Measurements from ENCODE around the gene TMEM154. TPM values are rescaled to one million over a fixed set of nuclear protein-coding genes. Genes with fewer than 3 reads are reported as not detected.

The TMEM154 gene
- total RNA-seq, 1 donor from 2014 or later, result 19.6 TPM

- no peak overlapping the region for H3K4me3 ChIP-seq
- no peak overlapping the region for H3K27ac ChIP-seq
- no peaks in the 10 kb centered on the region for H3K36me3 ChIP-seq
- ATAC-seq (no peak), DNase-seq (no peak)
- H3K27me3 ChIP-seq (ENCODE audit: low read depth), result no peaks in the 10 kb centered on the region
- H3K4me1 ChIP-seq, result no peaks in the 10 kb centered on the region
- H3K9me3 ChIP-seq, result no peaks in the 10 kb centered on the region
- TF ChIP-seq CTCF (IDR thresholded peaks at IDR 0.05), result no peak
- intact Hi-C loops (cut with DNase I), result no loop called here
Observed at GRCh38 chr4:152575533-152575932, 104.3 kb downstream of the TMEM154 start.

GRCh38 chr4:152573861-152574260 is 105.9 kb downstream of the TMEM154 start:
- intact Hi-C loops (cut with DNase I), result no loop called here
- H3K9me3 ChIP-seq, result no peaks in the 10 kb centered on the region
- no peaks in the 10 kb centered on the region for H3K36me3 ChIP-seq
- ATAC-seq, result no peak
- DNase-seq, result no peak
- H3K27me3 ChIP-seq (ENCODE audit: low read depth), result no peaks in the 10 kb centered on the region
- H3K4me3 ChIP-seq, result no peak overlapping the region
- H3K4me1 ChIP-seq, result no peaks in the 10 kb centered on the region
- no peak for TF ChIP-seq CTCF (IDR thresholded peaks at IDR 0.05)
- H3K27ac ChIP-seq, result no peak overlapping the region

- Histone ChIP-seq H3K9me3 (no peaks in the 10 kb centered on the region), H3K27me3 (ENCODE audit: low read depth) (no peaks in the 10 kb centered on the region), H3K36me3 (no peaks in the 10 kb centered on the region), H3K27ac (no peak overlapping the region), H3K4me3 (no peak overlapping the region), H3K4me1 (no peaks in the 10 kb centered on the region)
- ATAC-seq (peak; percentile 30 to 60), DNase-seq (no peak)
- TF ChIP-seq CTCF (IDR thresholded peaks at IDR 0.05), result no peak
- intact Hi-C loops (cut with DNase I), result no loop called here
Observed at GRCh38 chr4:152572417-152573086, 107.2 kb downstream of the TMEM154 start.

GRCh38 chr4:152571770-152572169 is 108.0 kb downstream of the TMEM154 start:
- intact Hi-C loops (cut with DNase I), result no loop called here
- no peak overlapping the region for H3K27ac ChIP-seq
- DNase-seq (no peak), ATAC-seq (no peak)
- no peaks in the 10 kb centered on the region for H3K36me3 ChIP-seq
- H3K4me3 ChIP-seq, result no peak overlapping the region
- TF ChIP-seq CTCF (IDR thresholded peaks at IDR 0.05), result no peak
- no peaks in the 10 kb centered on the region for H3K4me1 ChIP-seq
- no peaks in the 10 kb centered on the region for H3K27me3 ChIP-seq (ENCODE audit: low read depth)
- H3K9me3 ChIP-seq, result no peaks in the 10 kb centered on the region

GRCh38 chr4:152571296-152571695 is 108.5 kb downstream of the TMEM154 start:
- Histone ChIP-seq H3K27ac (no peak overlapping the region), H3K4me1 (no peaks in the 10 kb centered on the region), H3K27me3 (ENCODE audit: low read depth) (no peaks in the 10 kb centered on the region), H3K36me3 (no peaks in the 10 kb centered on the region), H3K4me3 (no peak overlapping the region), H3K9me3 (no peaks in the 10 kb centered on the region)
- intact Hi-C loops (cut with DNase I), result no loop called here
- no peak for DNase-seq
- TF ChIP-seq CTCF (IDR thresholded peaks at IDR 0.05), result no peak
- no peak for ATAC-seq

Other genes with a start within 250 kb of the TMEM154 start
- gene FBXW7, start 143.9 kb downstream of the TMEM154 start, total RNA-seq, result 39.6 TPM
- 1.0 TPM for gene TIGD4, start 99.7 kb upstream of the TMEM154 start, total RNA-seq
- 37.2 TPM for gene ARFIP1, start 100.0 kb upstream of the TMEM154 start, total RNA-seq